Prostate gland (tissue), 2 donors: Measurements from ENCODE around the gene HERC4. TPM values are rescaled to one million over a fixed set of nuclear protein-coding genes. Genes with fewer than 3 reads are reported as not detected.
"Not testable (repeated sequence)": the region's sequence is repeated elsewhere in the genome, so short reads cannot be mapped to it uniquely, and the experiment has no call there.

Experiments used
- DNase-seq: peaks from one replicate; pipeline ENCODE4 v3.0.0-alpha.2; 2019; ENCODE audit warnings: low spot score
- H3K27ac ChIP-seq, 2 donors: fragments of 200-600 bp; sonication (generic); 2 replicates each; pipeline ENCODE4 v1.5.1; 2017 to 2019
- H3K27me3 ChIP-seq: fragments of 200-600 bp; sonication (generic); replicated peaks from 2 replicates; pipeline ENCODE4 v1.5.1; 2019; ENCODE audit not compliant: insufficient read depth
- H3K36me3 ChIP-seq, 2 donors: fragments of 200-600 bp; sonication (generic); 1 replicate in 1 of 2; 2 replicates in 1 of 2; pipeline versions ENCODE4 v1.5.1 to v1.8.1; 2017 to 2019
- H3K4me1 ChIP-seq: fragments of 200-600 bp; sonication (generic); replicated peaks from 2 replicates; pipeline ENCODE4 v1.5.1; 2019
- H3K4me3 ChIP-seq, 2 donors: fragments of 200-600 bp; sonication (generic); 2 replicates each; pipeline ENCODE4 v1.5.1; 2017 to 2019
- H3K9me3 ChIP-seq: fragments of 200-600 bp; sonication (generic); 2 replicates; pipeline ENCODE4 v1.5.1; 2017
- CTCF ChIP-seq, 4 experiments: fragments of 200-600 bp in 2 of 4; fragments of 450-650 bp in 2 of 4; sonication (generic) in 2 of 4; IDR thresholded peaks; 1 replicate in 3 of 4; 2 replicates in 1 of 4; pipeline ENCODE4 v1.5.1; 2016 to 2019; ENCODE audit warnings: antibody characterized with exemption in 4 of 4, mild to moderate bottlenecking in 2 of 4, moderate library complexity in 2 of 4
- POLR2A ChIP-seq: fragments of 450-650 bp; IDR thresholded peaks from one replicate; pipeline ENCODE4 v1.6.1; 2016; ENCODE audit warnings: antibody characterized with exemption, mild to moderate bottlenecking
- POLR2AphosphoS5 ChIP-seq: sonication (generic); formaldehyde crosslinking; IDR thresholded peaks from one replicate; pipeline ENCODE4 v1.6.1; 2017; ENCODE audit warnings: antibody characterized with exemption
- WGBS: methylation state at CpG from one replicate; pipeline ENCODE4 v1.1.5; 2018; 5-methylcytosine and 5-hydroxymethylcytosine counted together
- intact Hi-C: fragments of 100-400 bp; cut with DNase I; formaldehyde crosslinking; loops from one replicate; pipeline ENCODE4 v1.14.2; 2022
- total RNA-seq, 2 donors: library from RNA; depleted of rRNA; stranded (reverse); fragments of >200 nt; gene quantifications; one replicate each; pipeline ENCODE4 v1.1.0, GENCODE V29; 2016

Gene HERC4
- total RNA-seq, 2 donors from 2014 or later, result 27.7 to 40.6 TPM

GRCh38 chr10:67976292-67977245 lies 98.5 kb downstream of the HERC4 start:
- no peak for DNase-seq
- Histone ChIP-seq H3K4me1 (no peaks in the 10 kb centered on the region), H3K27me3 (no peaks in the 10 kb centered on the region), H3K27ac (no peak overlapping the region), H3K9me3 (no peaks in the 10 kb centered on the region), H3K36me3 (no peaks in the 10 kb centered on the region), H3K4me3 (no peak overlapping the region)
- intact Hi-C loops, result no loop called here
- 69% methylated on average over 3 of the region's 3 CpGs for WGBS
- TF ChIP-seq CTCF (IDR thresholded peaks at IDR 0.05), result no peak
- no peak for TF ChIP-seq POLR2AphosphoS5
- TF ChIP-seq POLR2A, result no peak

- no peak for TF ChIP-seq CTCF (IDR thresholded peaks at IDR 0.05)
- no peak for TF ChIP-seq POLR2A
- TF ChIP-seq POLR2AphosphoS5, result no peak
- WGBS, result 90% methylated on average over 1 of the region's 1 CpG
- intact Hi-C loops, result no loop called here
- no peak for DNase-seq
- H3K27ac ChIP-seq, result no peak overlapping the region
- no peak overlapping the region for H3K4me3 ChIP-seq
- H3K36me3 ChIP-seq, result no peaks in the 10 kb centered on the region
- H3K27me3 ChIP-seq, result no peaks in the 10 kb centered on the region
- no peaks in the 10 kb centered on the region for H3K4me1 ChIP-seq
- H3K9me3 ChIP-seq, result no peaks in the 10 kb centered on the region
These were observed 99.2 kb downstream of the HERC4 start for GRCh38 chr10:67975871-67976270.

DNA sequence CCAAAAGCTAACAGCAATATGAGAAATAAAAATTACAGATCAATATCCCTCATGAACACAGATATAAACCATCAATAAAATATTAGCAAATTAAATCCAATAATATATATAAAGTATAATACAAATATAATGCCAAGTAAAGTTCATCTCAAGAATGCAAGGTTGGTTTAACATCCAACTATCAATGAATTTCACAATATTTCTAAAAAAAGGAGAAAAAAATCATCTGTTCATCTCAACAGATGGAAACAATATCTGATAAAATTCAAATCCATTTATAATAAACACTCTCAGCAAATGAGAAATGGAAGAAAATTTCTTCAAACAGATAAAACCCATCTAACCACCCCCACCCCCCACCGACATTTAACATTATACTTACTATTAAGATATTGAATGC lies 103.8 kb downstream of the HERC4 start:
- DNase-seq, result no peak
- WGBS, result 98% methylated on average over 1 of the region's 1 CpG
- H3K9me3 ChIP-seq, result no peaks in the 10 kb centered on the region
- H3K27ac ChIP-seq, result no peak overlapping the region
- H3K36me3 ChIP-seq, result no peaks in the 10 kb centered on the region
- TF ChIP-seq POLR2A (no peak), CTCF (IDR thresholded peaks at IDR 0.05) (no peak), POLR2AphosphoS5 (no peak)
- intact Hi-C loops, result no loop called here
- H3K4me1 ChIP-seq, result no peaks in the 10 kb centered on the region
- H3K27me3 ChIP-seq, result no peaks in the 10 kb centered on the region
- no peak overlapping the region for H3K4me3 ChIP-seq

DNA sequence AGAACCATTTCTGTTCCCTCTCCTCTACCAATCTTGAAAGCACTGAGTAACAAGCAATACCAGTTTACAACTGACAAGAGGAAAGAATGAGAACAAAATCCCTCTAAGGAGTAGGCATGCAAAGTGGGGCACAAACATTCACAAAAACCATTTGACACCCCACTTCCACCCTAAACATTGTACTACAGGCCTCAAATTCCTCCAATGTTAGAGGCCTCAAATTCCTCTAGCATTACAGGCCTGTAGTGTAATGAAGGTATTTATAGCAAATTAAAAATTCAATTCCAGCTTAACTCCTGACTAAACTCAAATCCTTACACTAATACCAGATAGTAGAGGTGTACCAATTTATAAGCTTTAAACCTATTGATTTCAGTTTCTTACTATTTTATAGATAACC lies 105.2 kb downstream of the HERC4 start:
- no peaks in the 10 kb centered on the region for H3K27me3 ChIP-seq
- no peaks in the 10 kb centered on the region for H3K9me3 ChIP-seq
- intact Hi-C loops, result no loop called here
- H3K4me1 ChIP-seq, result no peaks in the 10 kb centered on the region
- no peak for DNase-seq
- H3K4me3 ChIP-seq, result no peak overlapping the region
- H3K36me3 ChIP-seq, result no peaks in the 10 kb centered on the region
- H3K27ac ChIP-seq, result no peak overlapping the region
- TF ChIP-seq POLR2AphosphoS5, result no peak
- no peak for TF ChIP-seq POLR2A
- no peak for TF ChIP-seq CTCF (IDR thresholded peaks at IDR 0.05)

- H3K9me3 ChIP-seq, H3K4me3 ChIP-seq, intact Hi-C loops, DNase-seq, H3K27ac ChIP-seq, H3K36me3 ChIP-seq, H3K4me1 ChIP-seq, H3K27me3 ChIP-seq: not testable (repeated sequence)
- WGBS, result 93% methylated on average over 4 of the region's 4 CpGs
These were observed 109.0 kb downstream of the HERC4 start for GRCh38 chr10:67966035-67966434.
